GM11168 (cell line): Measurements from ENCODE around the gene TTC12.

Experiments used
- in situ Hi-C: fragments of 300-500 bp; cut with MboI; formaldehyde crosslinking; loops from one replicate; pipeline ENCODE4 v1.12.0; 2022; ENCODE audit warnings: low sequenced_read_pairs; ENCODE audit not compliant: unreplicated experiment

TTC12 gene

GRCh38 chr11:113282898-113283437, 31.4 kb upstream of the TTC12 start:
- in situ Hi-C loops: loop anchor here (10.0 to 25.0 kb wide), 2 partner anchors 471 to 698 kb away; no protein-coding TSS in a partner anchor

GRCh38 chr11:113283881-113284280, 30.5 kb upstream of the TTC12 start:
- in situ Hi-C loops: loop anchor here (10.0 to 25.0 kb wide), 2 partner anchors 472 to 699 kb away; no protein-coding TSS in a partner anchor

DNA sequence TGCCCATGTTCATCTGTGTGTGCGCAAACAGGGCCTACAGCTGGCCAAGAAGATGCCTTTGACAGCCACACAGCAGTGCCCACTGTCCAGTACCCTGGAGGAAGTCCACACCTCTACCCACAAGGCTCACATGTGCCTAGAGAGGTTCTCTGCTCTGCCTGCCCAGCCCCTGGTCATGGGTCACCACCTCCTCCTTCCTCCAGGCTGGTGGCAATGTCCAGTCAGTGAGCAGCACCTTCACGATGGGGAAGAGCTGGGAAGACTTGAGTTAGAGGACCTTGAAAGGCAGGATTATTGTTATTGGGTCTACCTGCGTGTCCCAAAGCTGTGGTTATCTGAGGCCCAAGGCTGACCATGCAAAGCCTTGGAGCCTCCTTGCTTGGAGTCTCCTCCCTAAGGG, 28.4 kb upstream of the TTC12 start:
- in situ Hi-C loops: loop anchor here (10.0 to 25.0 kb wide), 2 partner anchors 474 to 701 kb away; no protein-coding TSS in a partner anchor

- in situ Hi-C loops: loop anchor here (10.0 to 25.0 kb wide), 2 partner anchors 475 to 702 kb away; no protein-coding TSS in a partner anchor
Observed at GRCh38 chr11:113286509-113287497, 27.6 kb upstream of the TTC12 start.

DNA sequence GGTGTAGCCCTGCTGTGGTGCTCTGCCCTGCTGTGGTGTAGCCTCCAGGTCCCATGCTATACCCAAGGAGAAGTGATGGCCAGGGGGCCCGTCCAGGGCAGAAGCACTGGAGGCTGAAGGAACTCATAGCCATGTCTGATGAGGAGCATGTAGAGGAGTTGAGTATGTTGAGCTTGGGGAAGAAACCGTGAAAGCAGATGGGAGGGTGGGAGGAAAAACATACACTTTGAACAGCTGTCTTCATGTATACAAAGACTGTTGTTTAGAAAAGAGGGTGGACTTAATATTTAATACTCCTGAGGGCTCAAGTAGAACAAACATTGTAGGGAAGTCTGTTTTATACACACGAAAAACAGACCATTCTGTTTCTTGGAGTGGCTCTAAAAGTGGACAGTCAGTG, 26.6 kb upstream of the TTC12 start:
- in situ Hi-C loops: loop anchor here (10.0 to 25.0 kb wide), 2 partner anchors 476 to 703 kb away; no protein-coding TSS in a partner anchor

DNA sequence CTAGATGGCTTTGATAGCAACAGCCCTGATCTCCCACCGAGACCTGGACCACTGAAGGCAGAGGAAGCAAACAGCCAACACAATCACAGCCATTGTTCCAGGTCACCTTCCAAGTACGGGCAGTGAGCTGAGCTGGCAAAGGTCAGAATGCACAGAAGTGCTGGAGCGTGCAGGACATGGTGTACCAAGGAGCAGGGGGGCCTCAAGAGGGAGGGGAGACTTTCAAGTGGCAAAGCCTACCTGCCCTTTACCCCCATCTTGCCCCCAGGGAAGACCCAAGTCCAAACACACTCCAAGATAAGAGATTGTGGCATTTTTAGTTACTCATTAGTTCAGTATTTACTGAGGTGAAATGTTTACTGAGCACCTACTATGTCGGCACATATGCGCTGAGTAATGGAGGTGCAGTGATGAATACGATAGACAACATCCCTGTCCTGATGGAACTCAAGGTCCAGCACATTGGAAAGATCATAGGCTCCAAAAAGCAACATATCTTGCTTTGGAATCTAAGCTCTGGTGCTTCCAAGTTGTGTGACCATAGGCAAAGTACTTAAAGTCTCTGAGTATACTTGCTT, 26.0 kb upstream of the TTC12 start:
- in situ Hi-C loops: loop anchor here (10.0 to 25.0 kb wide), 2 partner anchors 476 to 704 kb away; no protein-coding TSS in a partner anchor

DNA sequence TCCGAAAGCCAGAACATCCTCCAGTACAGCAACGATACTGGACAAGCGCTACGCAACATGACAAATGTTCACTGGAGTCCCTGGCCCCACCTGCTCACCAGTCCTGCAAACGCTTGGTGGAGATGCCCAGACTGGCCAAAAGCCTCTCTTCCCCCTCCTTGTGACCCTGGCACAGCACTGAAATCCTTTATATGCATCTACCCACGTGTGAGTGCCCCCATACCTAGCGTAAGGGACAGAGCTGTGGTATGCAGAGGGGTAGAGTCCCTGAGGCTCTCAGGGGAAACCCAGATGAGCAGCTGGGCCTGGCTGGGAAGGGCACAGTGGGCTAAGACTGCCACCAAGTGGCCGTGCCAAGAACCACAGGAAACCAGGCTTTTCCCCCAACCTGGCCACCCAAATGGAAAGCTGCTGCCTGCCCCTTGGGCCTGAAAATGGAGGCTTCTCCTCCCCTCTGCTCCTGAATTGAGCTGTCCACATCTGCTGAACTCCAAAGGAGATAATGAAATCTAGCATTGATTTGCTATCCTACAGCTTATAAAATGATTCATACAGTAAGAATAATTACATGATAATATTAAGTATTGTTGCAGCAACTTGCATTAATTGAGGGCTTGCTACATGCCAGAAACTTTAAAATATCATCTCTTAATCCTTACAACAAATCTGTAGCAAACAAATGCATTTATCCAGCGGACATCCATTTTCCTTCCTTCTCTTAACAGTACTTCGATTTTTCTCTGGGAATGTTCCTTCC, 24.8 kb upstream of the TTC12 start:
- in situ Hi-C loops: loop anchor here (10.0 to 25.0 kb wide), 2 partner anchors 477 to 705 kb away; no protein-coding TSS in a partner anchor

- in situ Hi-C loops: loop anchor here (25.0 kb wide), 1 partner anchor 482 kb away; no protein-coding TSS in a partner anchor
Observed at GRCh38 chr11:113293936-113294335, 20.4 kb upstream of the TTC12 start.

- in situ Hi-C loops: loop anchor here (25.0 kb wide), 1 partner anchor 484 kb away; no protein-coding TSS in a partner anchor
Observed at GRCh38 chr11:113295993-113296392, 18.4 kb upstream of the TTC12 start.

GRCh38 chr11:113296447-113297205, 17.8 kb upstream of the TTC12 start:
- in situ Hi-C loops: loop anchor here (25.0 kb wide), 1 partner anchor 484 kb away; no protein-coding TSS in a partner anchor

GRCh38 chr11:113298496-113298895, 15.9 kb upstream of the TTC12 start:
- in situ Hi-C loops: loop anchor here (25.0 kb wide), 1 partner anchor 486 kb away; no protein-coding TSS in a partner anchor

DNA sequence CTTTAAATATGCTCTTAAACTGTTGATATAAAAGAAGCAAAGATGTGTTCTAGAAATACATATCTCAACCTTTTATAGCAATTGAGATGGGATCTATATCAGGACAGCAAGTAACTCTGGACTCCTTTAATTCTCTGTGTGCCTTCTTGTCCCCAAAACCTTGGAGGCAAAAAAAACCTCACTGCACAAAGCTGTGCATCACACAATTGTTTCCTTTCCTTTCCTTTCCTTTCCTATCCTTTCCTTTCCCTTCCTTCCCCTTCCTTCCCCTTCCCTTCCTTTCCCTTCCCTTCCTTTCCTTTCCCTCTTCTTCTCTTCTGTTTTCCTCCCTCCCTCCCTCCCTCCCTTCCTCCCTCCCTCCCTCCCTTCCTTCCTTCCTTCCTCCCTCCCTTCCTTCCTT, 9.5 kb upstream of the TTC12 start:
- in situ Hi-C loops: loop anchor here (5.0 to 25.0 kb wide), 2 partner anchors 222 to 457 kb away; partner anchors contain the start of gene ZW10

DNA sequence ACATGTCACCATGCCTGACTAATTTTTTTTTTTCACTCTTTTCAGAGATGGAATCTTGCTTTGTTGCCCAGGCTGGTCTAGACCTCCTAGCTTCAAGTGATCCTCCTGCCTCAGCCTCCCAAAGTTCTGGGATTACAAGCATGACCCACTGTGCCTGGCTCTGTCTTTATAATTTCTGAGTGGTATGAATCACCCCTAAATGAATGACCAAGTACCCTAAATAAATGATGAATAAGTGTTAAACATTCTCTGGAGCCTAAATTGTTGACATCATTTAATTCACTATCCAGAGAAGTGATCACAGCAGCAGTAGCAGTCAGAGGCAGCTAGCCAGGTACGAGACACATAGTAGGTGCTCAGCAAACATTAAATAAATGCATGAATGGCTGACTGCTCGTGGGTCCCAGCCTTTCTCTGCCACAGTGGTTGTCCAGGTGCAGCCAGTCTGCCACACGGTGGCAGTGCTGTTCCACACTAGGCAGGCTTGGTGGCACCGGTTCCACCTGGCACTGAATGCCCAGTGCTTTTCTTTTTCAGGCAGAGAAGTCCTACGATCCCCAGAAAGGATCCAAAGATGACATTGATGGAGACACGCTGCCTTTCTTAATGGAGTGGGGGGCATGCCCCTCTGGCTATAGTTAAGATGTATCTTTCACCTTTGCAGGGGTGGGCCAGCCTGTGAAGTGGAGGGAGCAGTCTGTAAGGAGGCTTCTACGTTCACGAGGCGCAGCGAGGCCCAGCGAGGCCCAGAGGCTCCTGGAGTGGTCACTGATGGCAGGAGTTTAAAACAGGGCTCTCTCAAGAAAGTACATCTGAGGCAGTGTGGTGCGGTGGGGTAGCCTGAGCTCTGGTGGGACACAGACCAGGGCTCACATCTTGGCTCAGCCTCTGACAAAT, 8.7 kb upstream of the TTC12 start:
- in situ Hi-C loops: loop anchor here (5.0 to 25.0 kb wide), 2 partner anchors 222 to 457 kb away; partner anchors contain the start of gene ZW10

DNA sequence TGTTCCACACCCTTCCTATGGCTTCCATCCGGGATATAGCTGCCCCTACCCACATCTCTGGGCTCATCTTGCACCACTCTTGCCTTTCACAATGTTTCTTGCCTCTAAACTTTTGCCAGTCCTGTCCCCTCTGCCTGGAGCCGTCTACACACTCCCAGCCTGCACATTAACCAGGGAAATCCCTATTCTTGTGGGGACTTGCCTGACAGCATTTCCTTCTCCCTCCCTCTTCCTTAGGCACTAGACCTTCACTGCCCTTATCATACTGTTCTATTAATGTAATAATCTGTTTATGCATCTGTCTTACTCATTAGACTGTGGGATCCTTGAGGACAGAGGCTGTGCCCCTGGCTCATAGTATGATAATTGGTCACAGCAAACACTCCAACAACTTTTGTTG, 5.8 kb upstream of the TTC12 start:
- in situ Hi-C loops: loop anchor here (5.0 to 25.0 kb wide), 2 partner anchors 219 to 454 kb away; partner anchors contain the start of gene ZW10

DNA sequence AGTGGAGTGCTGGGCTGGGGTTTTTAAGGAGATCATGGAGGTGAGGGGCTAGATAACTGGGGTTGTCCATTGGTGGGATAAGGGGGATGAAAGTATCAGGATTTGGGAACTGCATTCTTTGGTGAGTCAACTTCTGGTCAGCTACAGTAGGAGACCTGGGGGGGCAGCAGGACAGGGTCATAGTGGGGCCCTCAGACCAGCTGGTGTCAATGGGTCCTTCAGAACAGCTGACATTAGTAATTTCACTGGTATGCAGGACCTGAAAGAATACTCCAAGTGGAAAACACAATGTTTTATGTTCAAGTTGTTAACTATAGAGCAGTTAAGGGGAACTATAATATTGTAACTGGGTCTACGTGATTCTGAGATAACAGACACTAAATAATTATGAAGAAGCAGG, 2.8 kb upstream of the TTC12 start:
- in situ Hi-C loops: loop anchor here (25.0 kb wide), 1 partner anchor 451 kb away; the partner anchor contains the start of gene ZW10

DNA sequence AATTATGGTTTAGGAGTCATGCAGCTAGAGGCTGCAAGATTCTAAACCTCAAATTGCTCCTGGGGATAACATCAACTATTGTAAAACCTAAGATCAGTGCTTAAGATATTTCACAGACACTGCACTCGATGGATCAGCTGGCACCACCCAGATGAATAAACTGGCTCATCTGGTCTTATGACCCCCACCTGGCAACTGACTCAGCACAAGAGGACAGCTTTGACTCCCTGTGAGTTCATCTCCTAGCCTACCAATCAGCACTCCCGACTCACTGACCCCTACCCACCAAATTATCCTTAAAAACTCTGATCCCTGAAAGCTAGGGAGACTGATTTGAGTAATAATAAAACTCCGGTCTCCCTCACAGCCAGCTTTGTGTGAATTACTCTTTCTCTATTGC, 782 bp upstream of the TTC12 start:
- in situ Hi-C loops: loop anchor here (25.0 kb wide), 1 partner anchor 449 kb away; the partner anchor contains the start of gene ZW10

GRCh38 chr11:113314065-113314388, 356 bp upstream of the TTC12 start:
- in situ Hi-C loops: loop anchor here (25.0 kb wide), 1 partner anchor 448 kb away; the partner anchor contains the start of gene ZW10
